NK-92 (cell line): ENCODE measurements around the gene VSNL1.

Experiments
- DNase-seq: peaks from one replicate; lab custom pipeline; 2025; ENCODE audit not compliant: unreplicated experiment; lab: John Stamatoyannopoulos, UW

VSNL1 gene

DNA sequence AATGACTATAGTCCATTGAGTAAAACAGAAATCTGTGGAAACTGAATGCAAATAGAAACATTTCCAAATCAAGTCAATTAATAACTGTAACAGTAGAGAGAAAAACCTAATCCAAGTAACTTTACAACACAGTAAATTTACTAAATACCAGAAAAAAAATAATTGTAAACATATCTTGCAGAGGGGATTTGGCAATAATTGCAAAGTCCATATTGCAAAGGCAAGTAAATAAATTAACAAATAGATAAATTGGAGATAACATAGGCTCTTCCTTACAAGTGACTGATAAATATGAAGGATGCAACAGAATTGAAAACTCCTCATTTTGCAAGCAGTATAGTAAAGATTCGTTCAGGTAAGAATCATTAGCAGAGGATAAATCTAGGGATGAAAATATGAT lies 148.1 kb downstream of the VSNL1 start:
- DNase-seq = no peak

DNA sequence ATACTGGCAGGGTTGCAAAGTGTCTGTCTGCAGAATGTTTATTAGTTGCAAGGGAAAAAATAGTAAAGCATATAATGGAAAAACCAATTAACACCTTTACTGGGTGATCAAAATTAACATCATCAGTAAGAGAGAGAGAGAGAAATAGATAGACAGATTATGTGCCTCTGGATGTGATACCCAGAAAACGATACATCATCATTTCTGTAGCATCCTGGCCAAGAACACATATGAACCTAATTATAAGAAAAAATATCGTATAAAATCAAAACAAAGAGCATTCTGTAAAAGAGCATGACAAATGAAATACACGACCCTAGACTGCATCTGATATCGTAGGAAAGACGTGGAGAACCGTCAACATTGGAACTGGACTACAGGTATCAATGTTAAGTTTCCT lies 148.5 kb downstream of the VSNL1 start:
- DNase-seq = no peak

DNA sequence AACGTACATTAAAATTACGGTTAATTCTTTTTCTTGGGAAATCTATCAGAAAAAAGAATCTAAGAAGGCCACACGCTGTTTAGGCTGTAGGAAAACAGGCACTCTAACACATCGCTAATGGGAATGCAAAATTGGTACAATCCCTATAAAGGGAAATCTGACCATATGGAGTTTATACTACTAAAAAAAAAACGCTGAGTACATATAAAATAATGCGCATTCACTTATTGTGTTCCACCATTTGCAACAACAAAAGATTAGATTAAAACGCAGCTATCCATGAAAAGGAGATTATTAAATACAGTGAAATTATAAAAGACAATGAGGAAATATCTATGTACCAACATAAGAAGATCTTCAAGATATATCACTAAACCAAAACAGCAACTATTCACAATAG lies 150.3 kb downstream of the VSNL1 start:
- no peak for DNase-seq
